ENCODE results near the gene CSPG4. TPM values are rescaled to one million over a fixed set of nuclear protein-coding genes. Genes with fewer than 3 reads are reported as not detected.
"Not testable (repeated sequence)": the region's sequence is repeated elsewhere in the genome, so short reads cannot be mapped to it uniquely, and the experiment has no call there.

Gene CSPG4
- total RNA-seq, 1 experiment from 2014 or later = 10.4 TPM

DNA sequence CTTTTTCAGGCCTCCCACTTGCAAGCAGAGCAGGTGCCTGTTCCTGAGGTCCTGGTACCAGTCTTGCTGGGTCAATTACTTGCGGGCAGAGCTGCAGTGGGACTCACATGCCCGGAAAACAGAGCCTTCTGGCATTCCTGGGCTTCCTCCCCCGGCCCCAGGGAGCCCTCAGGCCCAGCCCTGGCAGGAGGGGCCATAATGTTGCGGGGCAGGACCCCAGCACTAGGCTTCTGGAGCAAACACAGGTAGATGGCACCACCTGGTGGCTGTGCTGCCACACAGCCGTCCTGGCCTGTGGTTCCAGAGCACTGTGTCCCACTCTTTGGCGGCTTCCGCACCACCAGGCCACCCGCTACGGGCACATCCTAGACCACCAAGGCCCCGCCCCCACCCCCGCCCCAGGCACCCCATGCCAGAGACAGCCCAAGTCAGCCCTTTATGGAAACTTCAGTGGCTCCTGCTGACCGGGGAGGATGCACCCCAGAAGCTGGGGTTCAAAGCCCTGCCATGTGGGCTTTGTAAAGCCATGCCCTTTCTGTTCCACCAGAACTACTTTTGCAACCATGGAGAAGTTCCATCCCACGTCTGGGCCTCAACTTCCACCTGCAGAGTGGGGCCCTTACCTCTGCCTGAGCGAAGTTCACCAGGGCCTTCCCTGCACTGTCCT is 28.9 kb downstream of the CSPG4 start:
- not testable (repeated sequence) for H3K36me3 ChIP-seq; H3K4me3 ChIP-seq; H3K27ac ChIP-seq; H3K4me1 ChIP-seq; H3K9me3 ChIP-seq (replicated peaks); H3K27me3 ChIP-seq
- DNase-seq = peak; percentile 76 to 85

DNA sequence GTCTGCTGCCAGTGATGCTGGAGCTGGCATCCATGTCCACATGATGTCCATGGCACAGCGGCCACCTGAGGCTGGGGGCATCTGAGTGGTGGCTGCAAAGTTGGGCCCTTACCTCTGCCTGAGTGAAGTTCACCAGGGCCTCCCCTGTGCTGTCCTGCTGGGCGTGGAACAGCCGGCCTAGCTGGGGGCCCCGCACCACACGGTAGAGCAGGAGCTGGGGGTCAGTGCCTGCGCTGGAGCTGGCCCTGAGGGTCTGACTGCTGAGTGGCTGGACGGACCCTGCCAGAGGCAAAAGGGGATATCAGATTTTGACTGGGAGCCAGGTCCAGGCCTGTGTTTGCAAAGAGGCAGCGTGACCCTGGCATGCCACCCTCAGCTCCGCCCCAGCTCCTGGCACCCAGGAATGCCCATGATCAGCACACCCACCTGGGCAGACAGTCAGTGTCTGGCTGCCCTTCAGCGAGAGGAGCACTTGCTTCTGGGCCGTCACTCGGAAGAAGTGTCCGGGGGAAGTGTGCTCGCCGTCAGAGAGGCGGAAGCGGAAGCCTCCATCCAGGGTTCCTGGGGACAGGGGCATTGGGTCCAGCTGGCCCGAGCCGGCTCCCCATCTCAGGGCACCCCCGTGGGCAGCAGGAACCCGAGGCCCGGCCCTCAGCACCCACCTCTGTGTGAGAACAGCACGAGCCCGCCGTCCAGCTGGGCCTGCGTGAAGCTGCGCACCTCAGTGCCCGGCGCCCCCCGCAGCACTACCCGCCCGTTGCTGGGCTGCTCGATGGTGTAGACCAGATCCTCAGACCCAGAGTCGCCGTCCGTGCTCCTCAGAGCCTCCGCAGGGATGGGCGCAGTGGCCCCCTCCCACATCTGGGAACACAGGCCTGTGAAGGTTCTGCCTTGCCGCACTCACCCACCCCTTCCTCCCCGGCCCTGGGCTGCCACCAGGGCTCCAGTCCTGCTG is 30.2 kb downstream of the CSPG4 start:
- H3K36me3 ChIP-seq = peaks cover 3% of the 10 kb centered on the region; the same call in 1 of the 2 replicates
- no peak overlapping the region for H3K27ac ChIP-seq
- no peaks in the 10 kb centered on the region for H3K4me1 ChIP-seq
- H3K4me3 ChIP-seq = no peak overlapping the region
- no peak for DNase-seq
- no peaks in the 10 kb centered on the region for H3K9me3 ChIP-seq (replicated peaks)
- H3K27me3 ChIP-seq = no peaks in the 10 kb centered on the region

DNA sequence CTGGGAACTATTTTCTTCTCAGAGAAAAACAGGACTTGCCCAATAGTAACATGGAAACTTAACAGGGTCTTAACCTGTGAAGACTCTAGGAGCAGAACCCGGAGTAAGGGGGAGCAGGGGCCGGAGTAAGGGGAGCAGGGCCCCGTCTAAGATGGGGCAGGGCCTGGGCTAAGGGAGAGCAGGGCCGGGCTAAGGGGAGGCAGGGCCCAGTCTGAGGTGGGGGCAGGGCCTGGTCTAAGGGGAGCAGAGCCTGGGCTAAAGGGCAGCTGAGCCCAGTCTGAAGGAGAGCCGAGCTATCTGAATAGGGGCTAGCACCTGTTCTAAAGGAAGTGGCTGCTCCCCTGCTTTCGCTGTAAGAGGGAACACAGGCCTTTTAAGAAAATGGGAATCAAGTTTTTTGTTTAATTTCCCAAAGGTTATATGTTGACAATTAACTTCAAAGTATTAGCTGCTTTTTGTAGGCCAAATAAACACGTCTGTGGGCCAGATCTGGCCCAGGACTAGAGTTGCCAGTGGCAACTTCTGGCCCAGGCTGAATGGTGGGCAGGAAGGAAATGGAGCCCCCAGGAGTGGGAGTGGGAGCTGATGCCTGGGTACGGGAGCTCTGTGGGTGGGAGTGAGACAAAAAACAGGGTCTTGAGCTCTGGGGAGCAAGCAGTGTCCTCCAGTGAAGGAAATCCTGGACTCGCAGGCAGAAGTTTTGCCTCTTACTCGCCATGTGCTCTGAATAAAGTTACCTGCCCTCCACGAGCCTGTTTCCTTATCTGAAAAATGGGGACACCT is 32.5 kb downstream of the CSPG4 start:
- Histone ChIP-seq H3K4me3 (no peak overlapping the region), H3K27ac (no peak overlapping the region), H3K4me1 (no peaks in the 10 kb centered on the region), H3K36me3 (peaks cover 3% of the 10 kb centered on the region; the same call in 1 of the 2 replicates), H3K27me3 (no peaks in the 10 kb centered on the region), H3K9me3 (replicated peaks) (no peaks in the 10 kb centered on the region)
- DNase-seq = no peak

DNA sequence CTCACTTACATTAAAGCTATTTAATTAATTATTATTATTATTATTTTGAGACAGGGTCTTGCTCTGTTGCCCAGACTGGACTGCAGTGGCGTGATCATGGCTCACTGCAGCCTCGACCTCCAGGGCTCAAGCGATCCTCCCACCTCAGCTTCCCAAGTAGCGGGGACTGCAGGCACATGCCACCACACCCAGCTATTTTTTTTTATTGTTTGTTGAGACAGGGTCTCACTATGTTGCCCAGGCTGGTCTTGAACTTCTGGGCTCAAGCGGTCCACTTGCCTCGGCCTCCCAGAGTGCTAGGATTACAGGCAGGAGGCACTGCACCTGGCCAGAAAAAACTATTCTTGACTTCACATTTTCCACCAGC is 34.3 kb downstream of the CSPG4 start:
- not testable (repeated sequence) for H3K27me3 ChIP-seq; H3K4me3 ChIP-seq; DNase-seq; H3K27ac ChIP-seq; H3K9me3 ChIP-seq (replicated peaks); H3K36me3 ChIP-seq
- H3K4me1 ChIP-seq = peaks cover 15% of the 10 kb centered on the region

DNA sequence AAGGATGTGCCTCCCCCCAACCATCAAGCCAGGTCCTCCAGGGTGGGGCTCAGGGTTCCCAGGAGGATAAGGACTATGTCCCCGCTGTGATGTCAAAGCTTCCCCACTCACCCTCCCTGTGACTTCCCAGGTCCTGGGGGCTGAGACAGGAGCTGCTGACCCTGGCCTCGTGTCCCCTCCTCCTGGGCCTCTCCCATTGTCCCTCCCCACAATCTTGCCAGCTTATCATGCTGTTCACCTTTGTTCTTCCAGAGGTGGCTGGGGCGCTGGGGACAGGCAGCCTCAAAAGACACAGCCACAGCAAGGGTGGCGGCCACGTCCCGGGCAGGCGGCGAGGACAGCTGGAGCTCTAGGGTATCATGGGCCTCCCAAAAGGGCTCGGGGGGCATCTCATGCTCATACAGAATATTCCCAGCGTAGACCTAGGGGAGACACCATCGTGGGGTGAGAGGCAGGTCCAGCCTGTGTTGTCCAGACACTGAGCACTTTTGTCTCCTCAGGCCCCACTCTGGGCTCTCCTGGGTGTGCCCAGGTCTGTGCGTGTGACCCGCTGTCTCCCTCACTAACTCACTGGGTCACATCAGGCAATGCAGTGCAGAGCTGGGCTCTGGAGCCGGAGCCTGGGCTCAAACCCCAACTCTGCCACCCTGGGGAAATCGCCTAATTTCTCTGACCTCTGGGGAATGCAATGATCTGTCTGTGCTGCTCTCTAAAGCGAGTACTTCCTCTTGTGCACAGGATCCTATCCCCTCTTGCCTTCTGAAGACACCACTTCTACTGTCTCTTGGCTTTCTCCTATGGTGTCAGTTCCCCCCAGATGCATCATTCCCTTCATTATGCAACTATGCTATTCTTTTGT is 35.0 kb downstream of the CSPG4 start:
- Histone ChIP-seq H3K27ac (no peak overlapping the region), H3K36me3 (no peaks in the 10 kb centered on the region), H3K4me1 (peaks cover 21% of the 10 kb centered on the region), H3K4me3 (no peak overlapping the region), H3K27me3 (no peaks in the 10 kb centered on the region), H3K9me3 (replicated peaks) (no peaks in the 10 kb centered on the region)
- DNase-seq = no peak

DNA sequence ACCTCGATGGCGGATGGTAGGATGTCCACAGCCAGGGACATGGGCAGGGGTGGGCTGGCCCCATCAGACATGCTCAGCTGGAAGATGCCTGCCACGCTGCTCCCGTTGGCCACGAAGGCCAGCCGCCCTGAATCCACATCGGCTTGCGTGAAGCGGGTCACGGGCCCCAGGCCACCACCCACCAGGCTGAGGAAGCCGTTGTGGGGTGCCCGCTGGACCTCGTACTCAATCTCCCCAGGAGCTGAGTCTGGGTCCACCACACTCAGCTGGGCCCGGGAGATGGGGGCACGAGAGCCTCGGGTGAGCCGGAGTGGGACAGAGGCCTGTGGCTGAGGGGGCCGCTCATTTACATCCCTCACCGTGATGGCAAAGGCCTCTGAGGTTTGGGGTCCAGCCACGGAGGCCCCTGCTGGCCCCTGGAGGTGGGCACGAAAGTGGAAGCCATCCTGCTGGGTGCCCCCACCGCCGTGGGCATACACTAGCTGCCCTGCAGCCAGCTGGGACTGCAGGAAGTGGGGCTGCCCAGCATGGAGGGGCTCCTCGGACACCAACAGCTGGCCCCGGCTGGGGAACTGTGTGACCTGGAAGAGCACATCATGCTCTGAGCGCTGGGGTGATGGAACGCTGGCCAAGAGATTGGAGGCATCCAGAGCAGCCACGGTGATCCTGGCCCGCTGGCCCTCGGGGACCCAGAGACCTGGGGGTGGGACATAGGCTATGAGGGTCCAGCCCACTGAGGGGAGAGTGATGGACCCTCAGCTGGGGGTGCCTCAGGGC is 35.8 kb downstream of the CSPG4 start:
- Histone ChIP-seq H3K4me3 (no peak overlapping the region), H3K27me3 (no peaks in the 10 kb centered on the region), H3K4me1 (peaks cover 26% of the 10 kb centered on the region), H3K9me3 (replicated peaks) (no peaks in the 10 kb centered on the region), H3K27ac (no peak overlapping the region), H3K36me3 (no peaks in the 10 kb centered on the region)
- no peak for DNase-seq

DNA sequence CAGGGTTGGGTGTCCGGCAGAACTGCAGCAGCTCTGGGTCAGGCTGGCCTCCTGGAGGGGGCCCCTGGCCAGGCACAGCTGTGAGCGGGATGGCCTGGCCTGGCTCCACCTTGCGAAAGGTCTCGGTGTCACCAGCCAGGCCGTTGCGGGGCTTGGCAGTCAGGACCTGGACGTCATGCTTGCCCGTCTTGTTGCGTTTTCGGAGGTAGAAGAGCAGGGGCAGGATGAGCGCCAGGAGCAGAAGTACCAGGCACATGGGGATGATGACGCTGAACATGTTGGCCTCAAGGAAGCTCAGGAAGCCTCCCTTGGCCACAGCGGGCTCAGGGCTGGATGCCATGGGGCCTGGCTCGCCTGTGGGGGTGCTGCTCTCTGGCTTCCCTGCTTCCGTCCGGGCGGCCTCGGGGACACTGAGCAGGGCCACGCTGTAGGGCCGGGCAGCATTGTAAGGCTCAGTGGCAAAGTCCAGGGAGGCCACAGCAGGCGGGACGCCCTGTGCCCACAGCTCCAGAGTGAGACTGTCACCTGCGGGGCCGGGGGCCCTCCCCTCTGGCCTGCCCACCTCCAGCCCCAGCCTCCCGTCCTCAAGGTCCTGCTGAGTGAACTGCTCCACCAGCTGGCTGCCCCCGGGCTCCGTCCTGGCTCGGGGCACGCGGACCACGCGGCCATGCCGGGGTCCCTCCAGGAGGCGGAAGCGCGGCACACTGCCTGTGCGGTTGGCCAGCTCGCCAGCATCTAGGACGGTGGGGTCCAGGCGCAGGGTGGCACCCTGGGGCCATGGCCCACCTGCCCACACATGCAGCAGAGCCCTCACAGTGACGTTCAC is 36.9 kb downstream of the CSPG4 start:
- Histone ChIP-seq H3K9me3 (replicated peaks) (no peaks in the 10 kb centered on the region), H3K27ac (no peak overlapping the region), H3K27me3 (no peaks in the 10 kb centered on the region), H3K4me3 (no peak overlapping the region), H3K4me1 (peaks cover 26% of the 10 kb centered on the region), H3K36me3 (no peaks in the 10 kb centered on the region)
- DNase-seq = no peak

DNA sequence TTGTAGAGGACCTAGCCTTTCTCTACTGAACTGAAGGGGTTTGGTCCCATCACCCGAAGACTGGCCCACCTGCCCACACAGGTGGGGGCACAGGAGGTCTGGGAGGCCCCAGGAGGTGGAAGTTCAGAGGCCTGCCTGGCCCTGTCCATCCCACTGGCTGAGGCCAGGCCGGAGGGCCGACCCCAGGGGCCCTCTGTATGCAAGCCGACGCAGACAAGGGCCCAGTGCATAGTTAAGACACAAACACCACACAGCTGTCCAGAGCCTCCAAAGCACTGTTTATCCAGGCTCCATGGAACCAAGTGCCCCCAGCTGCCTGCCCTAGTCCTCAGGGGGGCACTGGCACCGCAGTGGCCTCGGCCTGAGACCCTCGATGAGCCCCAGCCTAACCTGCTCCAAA is 38.3 kb downstream of the CSPG4 start:
- H3K9me3 ChIP-seq (replicated peaks) = no peaks in the 10 kb centered on the region
- no peak overlapping the region for H3K4me3 ChIP-seq
- H3K4me1 ChIP-seq = peaks cover 26% of the 10 kb centered on the region
- H3K36me3 ChIP-seq = no peaks in the 10 kb centered on the region
- no peak for DNase-seq
- H3K27me3 ChIP-seq = no peaks in the 10 kb centered on the region
- H3K27ac ChIP-seq = no peak overlapping the region

DNA sequence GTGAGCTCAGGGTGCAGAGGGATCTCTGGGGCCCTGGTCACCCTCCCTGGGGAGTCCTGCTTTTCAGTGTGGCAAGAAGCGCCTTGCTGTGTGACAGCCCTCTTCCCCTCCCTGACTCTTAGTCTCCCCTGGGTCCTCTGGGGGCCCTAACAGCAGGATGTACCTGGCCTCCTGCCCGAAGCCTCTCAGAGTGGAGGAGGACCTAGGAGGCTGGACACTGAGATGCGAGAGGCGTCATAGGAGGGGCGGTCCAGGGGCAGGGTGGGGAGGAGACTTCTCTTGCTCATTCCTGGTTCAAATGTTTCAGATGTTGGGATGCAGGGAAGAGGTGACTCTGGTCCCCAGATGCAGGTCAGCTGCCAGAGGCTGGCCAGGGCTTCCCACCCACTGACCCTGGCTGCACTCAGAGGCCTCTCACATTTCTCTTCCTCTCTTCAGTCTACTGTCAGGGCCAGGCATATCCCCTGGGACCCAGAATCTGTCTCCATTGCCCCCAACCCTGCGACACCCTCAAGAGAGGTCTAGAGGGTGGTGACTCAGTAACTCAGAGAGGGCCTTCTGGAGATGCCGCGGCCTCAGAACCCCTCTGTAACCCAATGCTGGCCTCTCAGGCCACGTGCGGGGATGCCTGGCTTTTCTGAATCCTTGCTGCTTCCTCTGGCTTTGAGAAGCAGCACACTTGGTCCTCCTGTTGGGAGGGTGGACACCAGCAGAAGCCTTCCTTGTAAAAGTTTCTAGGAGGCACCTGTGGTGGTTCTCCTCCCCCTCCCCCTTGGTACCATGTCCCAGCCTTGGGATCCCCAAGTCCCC is 39.0 kb downstream of the CSPG4 start:
- H3K4me1 ChIP-seq = peaks cover 26% of the 10 kb centered on the region
- H3K9me3 ChIP-seq (replicated peaks) = no peaks in the 10 kb centered on the region
- 0 out of 2 replicates have a peak overlapping the region, but pooled peaks have one; percentile 1 for H3K4me3 ChIP-seq
- H3K27me3 ChIP-seq = no peaks in the 10 kb centered on the region
- DNase-seq = peak; percentile 61 to 66
- peak overlapping the region; percentile 9; the same call in 1 of the 2 replicates for H3K27ac ChIP-seq
- H3K36me3 ChIP-seq = no peaks in the 10 kb centered on the region

DNA sequence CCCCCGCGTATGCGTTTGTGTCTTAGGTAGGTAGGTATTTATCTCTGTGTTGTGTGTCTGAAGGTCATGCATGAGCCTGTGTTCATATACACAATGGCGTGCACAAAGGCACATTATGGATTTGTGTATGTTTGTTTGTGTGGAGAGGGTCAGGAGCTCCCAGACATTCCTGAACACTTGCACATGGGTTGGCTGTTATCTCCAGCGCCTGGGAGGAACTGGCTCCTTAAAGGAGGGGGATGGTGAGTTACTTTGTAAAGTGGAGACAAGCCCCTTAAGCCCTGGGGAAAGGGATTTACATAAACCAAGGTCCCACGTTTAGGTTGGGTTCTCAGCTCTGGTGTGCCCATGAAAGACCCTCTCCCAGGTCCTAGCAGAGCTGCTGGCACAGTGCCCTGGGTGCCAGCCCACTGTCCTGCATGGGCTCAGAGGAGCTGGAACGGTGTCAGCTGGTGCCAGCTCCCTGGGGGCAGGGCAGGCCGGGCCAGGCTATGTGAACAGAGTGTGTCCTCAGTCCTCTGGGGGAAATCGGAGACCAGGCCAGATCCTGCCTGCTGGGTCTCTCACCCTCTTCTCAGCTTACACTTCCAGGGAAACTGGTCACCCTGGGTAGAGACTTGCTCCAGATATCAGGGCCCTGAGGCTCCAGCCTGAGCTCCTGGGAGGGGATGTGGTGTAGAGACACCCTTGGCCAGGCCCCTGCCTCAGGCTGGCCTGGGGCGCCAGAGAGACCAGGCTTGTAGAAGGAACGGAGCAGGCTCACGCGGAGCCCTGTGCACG is 39.8 kb downstream of the CSPG4 start:
- H3K27me3 ChIP-seq = no peaks in the 10 kb centered on the region
- peak overlapping the region; percentile 9; the same call in 1 of the 2 replicates for H3K27ac ChIP-seq
- H3K4me3 ChIP-seq = 0 out of 2 replicates have a peak overlapping the region, but pooled peaks have one; percentile 1
- DNase-seq = peak; percentile 63 to 74
- H3K36me3 ChIP-seq = no peaks in the 10 kb centered on the region
- peaks cover 26% of the 10 kb centered on the region for H3K4me1 ChIP-seq
- H3K9me3 ChIP-seq (replicated peaks) = no peaks in the 10 kb centered on the region

DNA sequence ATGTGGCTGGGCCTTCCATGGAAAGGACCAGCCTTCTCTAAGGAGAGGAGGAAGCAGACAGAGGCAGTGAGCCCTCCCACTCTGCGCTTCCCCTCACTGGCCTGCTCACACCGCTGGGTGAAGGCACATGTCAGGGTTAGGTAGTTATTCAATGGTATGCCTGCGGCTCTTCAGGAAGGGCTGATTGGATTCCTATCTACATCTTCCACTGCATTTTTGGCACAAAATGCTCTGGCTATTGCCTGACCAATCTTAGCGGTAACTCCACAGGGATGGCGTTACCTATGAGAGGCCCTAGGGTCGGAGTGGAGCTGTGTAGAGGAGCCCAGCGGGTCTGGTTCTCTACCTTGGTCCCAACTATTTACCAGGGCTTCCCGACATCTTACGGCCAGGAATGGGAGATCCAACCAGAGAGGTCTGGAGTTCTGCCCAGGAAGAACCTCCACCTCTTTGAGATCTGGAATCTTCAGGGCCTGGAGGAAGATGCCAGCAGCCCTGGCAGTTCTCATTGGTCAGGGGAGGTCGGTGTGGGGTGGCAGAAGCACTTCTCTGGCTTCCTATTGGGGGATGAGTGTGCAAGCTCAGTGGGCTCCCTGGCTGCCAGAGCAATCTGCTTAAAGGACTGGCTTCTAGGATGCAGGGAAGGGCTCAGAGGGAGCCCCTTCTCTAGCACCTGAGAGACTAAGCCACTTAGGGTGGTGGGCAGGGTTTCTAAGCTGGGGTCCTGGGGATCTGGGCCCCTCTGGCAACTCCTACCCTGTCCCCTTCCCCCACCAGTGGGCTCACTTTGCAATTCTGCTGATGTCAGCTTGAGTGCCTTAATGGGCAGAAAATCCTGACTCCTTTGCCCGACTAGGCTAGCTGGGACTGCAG is 40.7 kb downstream of the CSPG4 start:
- Histone ChIP-seq H3K4me1 (peaks cover 35% of the 10 kb centered on the region), H3K9me3 (replicated peaks) (no peaks in the 10 kb centered on the region), H3K27ac (no peak overlapping the region), H3K27me3 (no peaks in the 10 kb centered on the region), H3K4me3 (no peak overlapping the region), H3K36me3 (no peaks in the 10 kb centered on the region)
- no peak for DNase-seq

Measured in SJCRH30 (cell line).